Measurements from ENCODE around the gene NTHL1. TPM values are rescaled to one million over a fixed set of nuclear protein-coding genes. Genes with fewer than 3 reads are reported as not detected.

NTHL1 gene
- total RNA-seq, 1 experiment from 2014 or later = 32.8 TPM

DNA sequence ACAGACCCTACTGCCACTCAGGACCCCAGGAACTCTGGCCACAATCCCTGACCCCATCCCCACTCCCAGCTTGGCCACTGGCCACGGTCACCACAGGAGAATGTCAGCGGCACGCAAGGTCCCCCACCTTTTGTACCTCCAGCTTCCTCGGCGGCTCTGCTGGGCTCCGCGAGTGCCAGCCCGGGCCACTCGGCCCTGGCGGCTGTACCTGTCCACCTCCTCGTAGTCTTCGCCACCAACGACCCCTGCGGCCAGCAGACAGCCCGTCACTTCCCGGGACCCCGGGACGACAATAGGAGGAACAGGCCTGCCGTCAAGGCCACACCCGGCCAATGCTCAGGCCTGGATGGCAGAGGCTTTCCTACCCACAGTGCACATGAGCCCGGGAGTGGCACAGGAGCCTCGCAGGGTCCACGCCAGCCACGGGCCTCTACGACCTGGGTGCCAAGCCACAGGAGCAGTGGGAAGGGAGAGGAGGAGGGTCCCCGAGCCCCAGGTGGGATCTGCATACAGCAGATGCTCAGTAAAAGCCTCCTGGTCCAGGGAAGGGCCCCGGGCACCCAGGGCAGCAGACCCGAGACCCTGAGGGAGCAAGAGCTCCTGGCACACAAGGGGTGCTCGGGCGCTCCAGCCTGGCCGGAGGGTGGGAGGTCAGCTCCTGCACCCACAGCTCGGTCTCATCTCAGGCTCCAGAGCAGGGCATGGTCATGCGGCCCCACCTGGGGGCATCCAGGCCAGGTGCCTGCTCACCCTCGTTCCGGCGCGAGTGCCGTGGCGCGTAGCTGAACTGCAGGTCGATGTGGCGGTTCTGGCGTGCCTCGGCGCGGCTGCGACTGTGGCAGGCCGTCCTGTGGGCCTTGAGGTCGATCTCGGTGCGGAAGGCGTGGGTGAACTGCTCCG is 45.9 kb downstream of the NTHL1 start:
- peaks cover 46% of the 10 kb centered on the region for H3K36me3 Mint-ChIP-seq (ENCODE audit: insufficient read depth, unreplicated experiment)
- intact Hi-C loops (cut with micrococcal nuclease; ENCODE audit: unreplicated experiment) = no loop called here
- H3K27ac Mint-ChIP-seq (ENCODE audit: unreplicated experiment) = no peak overlapping the region
- TF ChIP-seq, protein P1, sequence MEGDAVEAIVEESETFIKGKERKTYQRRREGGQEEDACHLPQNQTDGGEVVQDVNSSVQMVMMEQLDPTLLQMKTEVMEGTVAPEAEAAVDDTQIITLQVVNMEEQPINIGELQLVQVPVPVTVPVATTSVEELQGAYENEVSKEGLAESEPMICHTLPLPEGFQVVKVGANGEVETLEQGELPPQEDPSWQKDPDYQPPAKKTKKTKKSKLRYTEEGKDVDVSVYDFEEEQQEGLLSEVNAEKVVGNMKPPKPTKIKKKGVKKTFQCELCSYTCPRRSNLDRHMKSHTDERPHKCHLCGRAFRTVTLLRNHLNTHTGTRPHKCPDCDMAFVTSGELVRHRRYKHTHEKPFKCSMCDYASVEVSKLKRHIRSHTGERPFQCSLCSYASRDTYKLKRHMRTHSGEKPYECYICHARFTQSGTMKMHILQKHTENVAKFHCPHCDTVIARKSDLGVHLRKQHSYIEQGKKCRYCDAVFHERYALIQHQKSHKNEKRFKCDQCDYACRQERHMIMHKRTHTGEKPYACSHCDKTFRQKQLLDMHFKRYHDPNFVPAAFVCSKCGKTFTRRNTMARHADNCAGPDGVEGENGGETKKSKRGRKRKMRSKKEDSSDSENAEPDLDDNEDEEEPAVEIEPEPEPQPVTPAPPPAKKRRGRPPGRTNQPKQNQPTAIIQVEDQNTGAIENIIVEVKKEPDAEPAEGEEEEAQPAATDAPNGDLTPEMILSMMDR (IDR thresholded peaks at IDR 0.05; ENCODE audit: unreplicated experiment) = no peak
- H3K4me3 Mint-ChIP-seq (ENCODE audit: low read depth, unreplicated experiment) = no peak overlapping the region
- no peaks in the 10 kb centered on the region for H3K27me3 Mint-ChIP-seq (ENCODE audit: unreplicated experiment)
- CTCF ChIA-PET = interaction anchor here (0.6 to 1.5 kb wide), 2 partner anchors 16 to 25 kb away, joined by 3 read pairs; no protein-coding TSS in a partner anchor
- H3K4me1 Mint-ChIP-seq (ENCODE audit: low read depth, unreplicated experiment) = peaks cover 18% of the 10 kb centered on the region
- H3K9me3 Mint-ChIP-seq (ENCODE audit: low read depth, unreplicated experiment) = no peaks in the 10 kb centered on the region
- no TSS peak for BruUV-seq (replicated peaks)
- DNase-seq = no peak

DNA sequence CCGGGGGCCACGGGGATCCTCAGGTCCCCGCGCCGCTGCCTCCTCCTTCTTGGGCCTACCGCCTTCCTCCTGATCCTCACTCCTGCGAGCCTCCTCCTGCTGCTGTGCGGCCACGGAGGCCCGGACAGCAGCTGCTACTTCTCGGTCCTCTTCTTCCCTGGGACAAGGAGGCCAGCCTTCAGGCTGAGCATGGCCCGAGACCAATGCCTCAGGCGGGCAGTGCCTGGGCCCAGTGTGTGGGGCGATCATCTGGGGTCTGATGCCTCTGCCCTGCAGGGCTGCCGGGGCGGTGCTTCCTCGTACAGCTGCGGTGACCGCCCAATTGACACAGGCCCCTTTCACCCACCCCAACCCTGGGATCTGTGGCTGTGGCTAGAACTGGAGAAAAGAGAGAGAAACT is 46.6 kb downstream of the NTHL1 start:
- Mint-ChIP-seq H3K4me3 (ENCODE audit: low read depth, unreplicated experiment) (no peak overlapping the region), H3K27me3 (ENCODE audit: unreplicated experiment) (no peaks in the 10 kb centered on the region), H3K4me1 (ENCODE audit: low read depth, unreplicated experiment) (peaks cover 12% of the 10 kb centered on the region), H3K36me3 (ENCODE audit: insufficient read depth, unreplicated experiment) (peaks cover 51% of the 10 kb centered on the region), H3K9me3 (ENCODE audit: low read depth, unreplicated experiment) (no peaks in the 10 kb centered on the region), H3K27ac (ENCODE audit: unreplicated experiment) (no peak overlapping the region)
- no peak for DNase-seq
- TF ChIP-seq, protein P1 (IDR thresholded peaks at IDR 0.05; ENCODE audit: unreplicated experiment) = no peak
- CTCF ChIA-PET = no interaction called here
- intact Hi-C loops (cut with micrococcal nuclease; ENCODE audit: unreplicated experiment) = no loop called here
- BruUV-seq (replicated peaks) = no TSS peak

DNA sequence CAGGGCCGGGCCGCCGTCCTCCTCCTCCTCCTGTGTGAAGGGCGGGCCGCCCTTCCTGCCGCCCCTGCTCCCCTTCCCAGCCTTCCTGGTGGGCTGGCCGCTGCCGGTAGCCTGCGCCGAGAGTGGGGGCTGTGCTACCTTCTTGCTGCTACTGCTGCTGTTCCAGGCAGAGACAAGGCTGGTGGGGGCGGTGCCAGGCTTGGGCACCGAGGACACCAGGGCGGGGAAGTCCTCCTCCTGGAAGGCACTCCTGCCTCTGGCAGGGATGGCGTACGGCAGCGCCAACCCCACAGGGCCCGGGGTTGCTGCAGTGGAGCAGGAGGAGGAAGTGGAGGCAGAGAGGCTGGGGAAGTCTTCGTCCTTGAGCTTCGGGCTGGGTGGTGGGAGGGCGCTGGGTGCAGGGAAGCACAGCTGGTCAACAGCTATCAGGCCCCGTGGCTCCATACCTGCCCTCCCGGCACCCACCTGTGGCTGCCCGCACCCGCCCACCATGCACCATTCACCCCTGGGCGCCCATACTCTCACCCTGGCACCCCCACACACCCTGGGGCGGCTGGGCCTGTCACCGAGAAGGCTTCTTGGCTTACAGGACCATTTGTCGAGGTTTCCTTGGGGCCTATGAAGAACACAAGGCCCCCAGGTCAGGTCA is 47.6 kb downstream of the NTHL1 start:
- Mint-ChIP-seq H3K27ac (ENCODE audit: unreplicated experiment) (no peak overlapping the region), H3K4me3 (ENCODE audit: low read depth, unreplicated experiment) (no peak overlapping the region), H3K36me3 (ENCODE audit: insufficient read depth, unreplicated experiment) (peaks cover 52% of the 10 kb centered on the region), H3K9me3 (ENCODE audit: low read depth, unreplicated experiment) (no peaks in the 10 kb centered on the region), H3K4me1 (ENCODE audit: low read depth, unreplicated experiment) (peaks cover 12% of the 10 kb centered on the region), H3K27me3 (ENCODE audit: unreplicated experiment) (no peaks in the 10 kb centered on the region)
- no peak for DNase-seq
- CTCF ChIA-PET = interaction anchor here (0.7 kb wide), 1 partner anchor 16 kb away, joined by 3 read pairs; no protein-coding TSS in a partner anchor
- intact Hi-C loops (cut with micrococcal nuclease; ENCODE audit: unreplicated experiment) = no loop called here
- no TSS peak for BruUV-seq (replicated peaks)
- TF ChIP-seq, protein P1 (IDR thresholded peaks at IDR 0.05; ENCODE audit: unreplicated experiment) = no peak

DNA sequence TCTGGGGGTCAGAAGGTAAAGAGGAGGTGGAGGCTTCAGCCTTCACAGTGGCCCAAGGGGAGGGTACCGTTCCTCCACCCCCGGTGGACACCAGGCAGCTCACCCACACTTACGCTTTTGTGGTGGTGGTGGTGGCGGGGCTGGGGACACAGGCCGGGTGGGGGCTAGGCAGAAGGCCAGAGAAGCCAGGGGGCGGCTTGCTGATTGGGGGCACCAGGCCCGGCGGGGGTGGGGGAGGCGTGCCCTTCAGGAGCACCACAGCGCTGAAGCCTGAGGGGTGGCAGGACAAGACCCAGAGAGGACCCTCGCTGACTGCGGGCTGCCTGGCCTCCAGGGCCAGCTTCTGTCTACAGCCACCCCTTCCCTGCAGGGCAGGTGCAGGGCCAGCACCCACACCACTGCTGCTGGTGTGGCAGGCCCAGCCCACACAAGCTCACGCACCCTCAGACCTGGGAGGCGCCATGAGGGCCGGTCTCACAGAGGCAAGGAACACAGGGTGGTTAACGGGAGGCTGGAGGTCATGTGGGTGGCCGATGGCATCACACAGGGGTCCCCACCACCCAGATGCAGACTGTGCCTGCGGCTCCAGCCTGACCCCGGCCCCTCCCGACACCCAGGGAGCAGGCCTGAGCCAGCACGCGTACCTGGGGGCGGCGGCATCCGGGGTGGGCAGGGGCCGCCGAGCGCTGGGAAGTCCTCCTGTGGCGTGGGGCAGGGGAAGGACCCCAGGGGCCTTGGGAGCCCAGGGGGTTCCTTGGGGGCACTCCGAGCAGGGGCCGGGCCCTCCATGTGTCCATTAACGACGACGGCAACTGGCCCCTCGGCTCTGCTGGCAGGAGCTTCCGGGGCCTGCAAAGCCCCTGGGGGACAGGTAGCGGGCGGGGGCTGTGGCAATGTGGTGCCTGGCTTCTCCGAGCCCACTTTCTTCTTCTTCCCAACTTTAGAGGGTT is 48.5 kb downstream of the NTHL1 start:
- TF ChIP-seq, protein P1 (IDR thresholded peaks at IDR 0.05; ENCODE audit: unreplicated experiment) = no peak
- BruUV-seq (replicated peaks) = no TSS peak
- Mint-ChIP-seq H3K36me3 (ENCODE audit: insufficient read depth, unreplicated experiment) (peaks cover 52% of the 10 kb centered on the region), H3K27ac (ENCODE audit: unreplicated experiment) (no peak overlapping the region), H3K4me3 (ENCODE audit: low read depth, unreplicated experiment) (no peak overlapping the region), H3K9me3 (ENCODE audit: low read depth, unreplicated experiment) (no peaks in the 10 kb centered on the region), H3K27me3 (ENCODE audit: unreplicated experiment) (no peaks in the 10 kb centered on the region), H3K4me1 (ENCODE audit: low read depth, unreplicated experiment) (peaks cover 10% of the 10 kb centered on the region)
- DNase-seq = no peak
- intact Hi-C loops (cut with micrococcal nuclease; ENCODE audit: unreplicated experiment) = no loop called here
- CTCF ChIA-PET = interaction anchor here (0.6 kb wide), 1 partner anchor 753 kb away, joined by 6 read pairs; no protein-coding TSS in a partner anchor
